SU-DHL-6 (cell line): ENCODE data around the gene IGFBP4.

Experiments used
- CTCF ChIP-seq: fragments of 200-600 bp; sonication (generic); IDR thresholded peaks from one replicate; pipeline ENCODE4 v1.5.1; 2017; ENCODE audit warnings: antibody characterized with exemption, mild to moderate bottlenecking, low read length, moderate library complexity; ENCODE audit not compliant: insufficient read depth, poor library complexity, severe bottlenecking
- EZH2phosphoT487 ChIP-seq: fragments of 200-600 bp; sonication (generic), shearing (Covaris generic); conservative IDR thresholded peaks from 2 replicates; pipeline ENCODE4 v1.6.1; 2018; ENCODE audit warnings: mild to moderate bottlenecking, antibody characterized with exemption, low read length, moderate library complexity, mixed read lengths

GRCh38 chr17:40483679-40484078 lies 40.4 kb downstream of the IGFBP4 start:
- no peak for TF ChIP-seq CTCF
- no peak for TF ChIP-seq EZH2phosphoT487
